Measurements from ENCODE around the gene PDGFRB.

DNA sequence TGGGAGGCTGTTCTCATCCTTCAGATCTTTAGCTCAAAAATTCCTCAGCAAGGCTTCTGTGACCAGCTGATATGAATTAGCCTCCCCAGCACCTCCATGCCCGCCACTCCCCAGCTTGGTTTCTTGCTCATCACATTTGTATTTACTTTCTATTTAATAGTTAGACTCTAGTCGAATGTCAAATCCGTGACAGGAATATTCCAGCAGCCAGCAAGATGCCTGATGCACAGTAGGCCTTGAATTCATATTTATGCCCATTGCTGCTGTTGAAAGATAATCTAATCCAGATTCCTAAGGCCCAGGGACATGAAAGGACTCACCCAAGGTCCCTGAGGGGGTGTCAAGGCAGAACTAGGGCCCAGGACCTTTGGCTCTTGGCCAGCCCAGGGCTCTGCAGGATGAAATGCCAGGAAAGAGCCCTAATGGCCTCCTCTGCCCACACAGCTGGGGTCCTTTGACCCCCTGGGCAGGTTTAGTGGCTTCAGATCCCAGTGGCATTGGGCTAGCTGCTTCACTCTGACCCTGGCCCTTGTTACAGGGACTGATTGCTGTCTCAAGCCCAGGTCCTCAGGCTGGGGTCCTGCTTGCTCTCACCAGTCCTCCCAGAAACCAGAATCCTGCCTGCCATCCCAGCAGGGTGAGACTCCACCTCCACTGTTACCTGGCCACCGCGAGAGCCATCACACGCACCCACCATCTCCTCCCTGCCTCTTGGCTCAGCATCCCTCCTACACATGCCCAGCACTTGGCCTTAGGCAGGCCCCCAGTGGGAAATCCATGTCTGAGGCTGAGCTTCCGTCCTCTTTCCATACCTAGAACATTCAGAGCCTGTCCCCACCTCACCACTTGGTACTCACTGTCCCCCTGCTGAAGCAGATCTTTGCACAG is 76.6 kb downstream of the PDGFRB start:
- TF ChIP-seq, protein P1, sequence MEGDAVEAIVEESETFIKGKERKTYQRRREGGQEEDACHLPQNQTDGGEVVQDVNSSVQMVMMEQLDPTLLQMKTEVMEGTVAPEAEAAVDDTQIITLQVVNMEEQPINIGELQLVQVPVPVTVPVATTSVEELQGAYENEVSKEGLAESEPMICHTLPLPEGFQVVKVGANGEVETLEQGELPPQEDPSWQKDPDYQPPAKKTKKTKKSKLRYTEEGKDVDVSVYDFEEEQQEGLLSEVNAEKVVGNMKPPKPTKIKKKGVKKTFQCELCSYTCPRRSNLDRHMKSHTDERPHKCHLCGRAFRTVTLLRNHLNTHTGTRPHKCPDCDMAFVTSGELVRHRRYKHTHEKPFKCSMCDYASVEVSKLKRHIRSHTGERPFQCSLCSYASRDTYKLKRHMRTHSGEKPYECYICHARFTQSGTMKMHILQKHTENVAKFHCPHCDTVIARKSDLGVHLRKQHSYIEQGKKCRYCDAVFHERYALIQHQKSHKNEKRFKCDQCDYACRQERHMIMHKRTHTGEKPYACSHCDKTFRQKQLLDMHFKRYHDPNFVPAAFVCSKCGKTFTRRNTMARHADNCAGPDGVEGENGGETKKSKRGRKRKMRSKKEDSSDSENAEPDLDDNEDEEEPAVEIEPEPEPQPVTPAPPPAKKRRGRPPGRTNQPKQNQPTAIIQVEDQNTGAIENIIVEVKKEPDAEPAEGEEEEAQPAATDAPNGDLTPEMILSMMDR (conservative IDR thresholded peaks at IDR 0.05; ENCODE audit: low read depth, low read length) = no peak
- TF ChIP-seq MAFK (IDR thresholded peaks at IDR 0.05; ENCODE audit: low read depth, low read length) (no peak), MXI1 (IDR thresholded peaks at IDR 0.05; ENCODE audit: borderline replicate concordance, low read depth, low read length) (no peak), POLR2A (IDR thresholded peaks at IDR 0.05; ENCODE audit: low read depth, low read length) (no peak), RFX5 (IDR thresholded peaks at IDR 0.05; ENCODE audit: low read depth, low read length) (no peak)
